Psoas muscle (tissue), 8 donors: ENCODE data around the gene BBC3. TPM values are rescaled to one million over a fixed set of nuclear protein-coding genes. Genes with fewer than 3 reads are reported as not detected.

Experiments used
- ATAC-seq, 4 donors: fragments of 200-7000 bp; cut with Tn5 transposase; one replicate each; pipeline ENCODE4 v1.9.1; 2020; ENCODE audit warnings: moderate library complexity in 3 of 4, mild to moderate bottlenecking in 2 of 4
- DNase-seq, 2 donors: peaks; one replicate each; pipeline ENCODE4 v3.0.0-alpha.2; 2020
- H3K27ac ChIP-seq: fragments of 200-600 bp; one replicate; pipeline ENCODE4 v1.8.0; 2022
- H3K27me3 ChIP-seq, 3 donors: fragments of 200-600 bp in 1 of 3; one replicate each; pipeline versions ENCODE4 v1.6.1 to v1.8.0; 2013 to 2022; ENCODE audit warnings: low read length in 2 of 3, mild to moderate bottlenecking in 2 of 3, moderate library complexity in 1 of 3; ENCODE audit not compliant: insufficient read depth in 3 of 3
- H3K36me3 ChIP-seq, 2 donors: fragments of 200-600 bp in 1 of 2; one replicate each; pipeline versions ENCODE4 v1.6.1 to v1.8.0; 2013 to 2022; ENCODE audit warnings: low read depth in 1 of 2, mild to moderate bottlenecking in 1 of 2, moderate library complexity in 1 of 2; ENCODE audit not compliant: insufficient read depth in 1 of 2
- H3K4me1 ChIP-seq: fragments of 200-600 bp; one replicate; pipeline ENCODE4 v1.8.0; 2022
- H3K4me3 ChIP-seq: fragments of 200-600 bp; one replicate; pipeline ENCODE4 v1.8.0; 2022; ENCODE audit warnings: mild to moderate bottlenecking
- H3K9me3 ChIP-seq: fragments of 200-600 bp; one replicate; pipeline ENCODE4 v1.8.0; 2022
- WGBS, 3 donors: extraction: QIAGEN DNeasy Blood & Tissue Kit; methylation state at CpG; one replicate each; pipeline versions ENCODE4 v1.1.6 to v1.1.7; 2013; 5-methylcytosine and 5-hydroxymethylcytosine counted together
- intact Hi-C, 2 donors: fragments of 100-400 bp; cut with DNase I; formaldehyde crosslinking; loops; one replicate each; pipeline versions ENCODE4 v1.11.0 to v1.14.2; 2022
- polyA plus RNA-seq, 3 donors: library from polyadenylated mRNA; stranded (reverse); fragments of 200-250 nt; gene quantifications; one replicate each; pipeline ENCODE4 v1.2.3, GENCODE V29; 2013
- total RNA-seq, 4 donors: library from RNA; stranded (reverse); fragmentation: NEBNext Ultra II Directional in 2 of 4; extraction: Animal tissue kit (Norgen Biotek cat#: 25700) in 2 of 4; gene quantifications; one replicate each; pipeline versions ENCODE4 v1.2.1 to v1.2.4, GENCODE V29; 2021 to 2023
- TF ChIP-seq, protein P1 (sequence below): fragments of 200-600 bp; IDR thresholded peaks from one replicate; pipeline ENCODE4 v1.8.0; 2022; ENCODE audit warnings: antibody characterized with exemption
- donor health status: healthy with polysubstance abuse.
- donor health status: DM: no; HTN: no; CAD: no; lungs with moderate emphysema.
- donor health status: Bipolar disorder and iron deficiency.
- donor health status: healthy.
- donor health status: DM: yes; HTN: yes; CAD: no.
- donor health status: DM: no; HTN: no; CAD: no.
- donor health status: DM: no; HTN: no; CAD: no.
- donor health status: DM: yes; HTN: yes; CAD: no.

Gene BBC3
- total and polyA plus RNA-seq, 7 donors, result 2.7 to 32.5 (median 3.0) TPM

DNA sequence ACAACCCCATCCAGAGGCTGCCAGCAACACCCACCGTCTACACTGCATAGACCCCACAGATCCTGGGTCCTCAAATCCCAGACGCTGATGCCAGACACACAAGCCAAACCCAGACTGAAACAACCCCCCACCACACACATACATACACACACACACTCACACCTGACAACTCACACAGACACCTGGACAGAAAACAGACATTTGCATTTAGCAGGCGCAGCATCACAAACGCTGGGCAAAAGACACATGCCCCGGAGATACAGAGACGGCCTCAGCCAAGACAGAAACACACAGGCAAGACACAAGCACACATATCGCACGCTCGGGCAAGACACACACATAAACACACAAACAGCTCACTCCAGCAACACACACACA lies 1.3 kb downstream of the BBC3 start:
- DNase-seq, result no peak
- Histone ChIP-seq H3K9me3 (no peaks in the 10 kb centered on the region), H3K27me3 (no peaks in the 10 kb centered on the region), H3K4me3 (peak overlapping the region; percentile 99), H3K4me1 (peaks cover 15% of the 10 kb centered on the region), H3K36me3 (peaks cover 0 to 10% of the 10 kb centered on the region in 2 donors), H3K27ac (peak overlapping the region; percentile 100)
- intact Hi-C loops, result no loop called here
- WGBS, 3 donors, result 10 to 16% (median 12%) methylated on average over 9 of the region's 9 CpGs
- no peak for ATAC-seq
- TF ChIP-seq, protein P1, sequence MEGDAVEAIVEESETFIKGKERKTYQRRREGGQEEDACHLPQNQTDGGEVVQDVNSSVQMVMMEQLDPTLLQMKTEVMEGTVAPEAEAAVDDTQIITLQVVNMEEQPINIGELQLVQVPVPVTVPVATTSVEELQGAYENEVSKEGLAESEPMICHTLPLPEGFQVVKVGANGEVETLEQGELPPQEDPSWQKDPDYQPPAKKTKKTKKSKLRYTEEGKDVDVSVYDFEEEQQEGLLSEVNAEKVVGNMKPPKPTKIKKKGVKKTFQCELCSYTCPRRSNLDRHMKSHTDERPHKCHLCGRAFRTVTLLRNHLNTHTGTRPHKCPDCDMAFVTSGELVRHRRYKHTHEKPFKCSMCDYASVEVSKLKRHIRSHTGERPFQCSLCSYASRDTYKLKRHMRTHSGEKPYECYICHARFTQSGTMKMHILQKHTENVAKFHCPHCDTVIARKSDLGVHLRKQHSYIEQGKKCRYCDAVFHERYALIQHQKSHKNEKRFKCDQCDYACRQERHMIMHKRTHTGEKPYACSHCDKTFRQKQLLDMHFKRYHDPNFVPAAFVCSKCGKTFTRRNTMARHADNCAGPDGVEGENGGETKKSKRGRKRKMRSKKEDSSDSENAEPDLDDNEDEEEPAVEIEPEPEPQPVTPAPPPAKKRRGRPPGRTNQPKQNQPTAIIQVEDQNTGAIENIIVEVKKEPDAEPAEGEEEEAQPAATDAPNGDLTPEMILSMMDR, result no peak

DNA sequence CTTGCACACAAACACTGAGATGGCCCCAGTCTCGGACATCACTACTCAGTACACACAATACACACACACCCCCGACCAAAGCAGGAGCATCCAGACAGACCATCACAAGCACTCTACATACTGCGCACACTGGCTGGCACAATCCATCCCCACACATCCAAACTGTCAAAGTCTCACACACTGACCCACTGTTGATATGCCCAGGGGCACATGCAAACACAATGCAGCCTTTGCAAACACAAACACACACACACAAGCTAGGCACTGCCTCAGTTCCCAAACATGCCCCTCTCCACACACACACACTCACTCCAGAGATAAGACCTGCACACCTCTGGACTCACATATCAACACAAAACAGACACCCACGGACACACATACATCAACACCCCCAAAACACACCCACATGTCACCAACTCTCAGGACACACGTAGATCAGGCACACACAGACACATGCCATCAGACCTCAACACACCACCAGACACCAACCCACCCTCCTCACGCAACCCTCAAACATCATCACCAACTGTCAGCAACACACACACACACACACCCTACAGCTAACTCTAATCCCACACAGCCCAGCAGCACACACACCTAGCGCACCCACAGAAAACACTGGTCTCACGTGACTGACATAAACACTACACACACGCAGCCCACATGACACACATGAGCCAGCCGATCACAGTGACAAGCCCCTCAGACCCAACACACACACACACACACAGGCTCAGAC lies 1.9 kb downstream of the BBC3 start:
- peaks cover 15% of the 10 kb centered on the region for H3K4me1 ChIP-seq
- no peaks in the 10 kb centered on the region for H3K27me3 ChIP-seq
- H3K4me3 ChIP-seq, result peak overlapping the region; percentile 99
- 28 to 31% (median 29%) methylated on average over 10 of the region's 10 CpGs for WGBS, 3 donors
- peak overlapping the region; percentile 100 for H3K27ac ChIP-seq
- H3K9me3 ChIP-seq, result no peaks in the 10 kb centered on the region
- no peak for ATAC-seq
- H3K36me3 ChIP-seq, result peaks cover 0 to 16% of the 10 kb centered on the region in 2 donors
- TF ChIP-seq, protein P1, result no peak
- intact Hi-C loops, result no loop called here
- no peak for DNase-seq

DNA sequence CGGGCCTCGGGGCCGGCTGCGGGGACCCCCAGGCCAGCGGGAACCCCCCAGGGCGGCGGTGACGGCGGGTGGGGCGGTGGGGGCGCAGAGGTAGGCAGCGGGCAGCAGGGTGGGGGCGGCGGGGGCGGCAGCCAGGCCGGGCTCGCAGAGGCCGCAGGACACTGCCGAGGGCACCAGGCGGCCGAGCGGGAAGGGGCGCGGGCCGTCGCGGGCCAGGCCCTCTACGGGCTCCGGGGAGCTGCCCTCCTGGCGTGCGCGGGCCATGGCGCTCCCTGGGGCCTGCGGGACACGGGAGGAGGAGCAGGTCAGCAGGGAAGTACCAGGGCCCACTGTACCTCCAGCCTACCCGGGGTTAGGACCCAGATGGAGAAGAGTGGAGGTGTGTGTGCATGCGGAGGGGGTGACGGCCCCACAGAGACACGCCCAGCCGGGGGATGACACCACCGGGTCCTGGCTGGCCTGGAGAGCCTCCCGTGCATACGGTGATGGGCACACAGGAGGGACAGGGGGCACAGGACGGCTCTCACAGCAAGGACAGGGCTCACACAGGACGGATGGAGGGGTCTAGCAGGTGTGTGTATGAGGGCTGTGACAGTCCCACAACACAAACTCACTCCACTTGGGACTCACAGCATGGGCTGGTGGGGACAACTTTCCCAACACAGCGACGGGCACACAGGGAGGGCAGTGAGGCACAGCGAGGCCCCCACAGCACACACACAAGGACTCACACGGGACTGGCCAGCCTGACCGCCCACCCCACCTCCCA lies 2.6 kb downstream of the BBC3 start:
- 3 to 8% (median 8%) methylated on average over 27 to 50 of the region's 50 CpGs for WGBS, 3 donors
- Histone ChIP-seq H3K27me3 (no peaks in the 10 kb centered on the region), H3K4me3 (peak overlapping the region; percentile 99), H3K9me3 (no peaks in the 10 kb centered on the region), H3K4me1 (peaks cover 15% of the 10 kb centered on the region), H3K27ac (peak overlapping the region; percentile 100), H3K36me3 (peaks cover 0 to 23% of the 10 kb centered on the region in 2 donors)
- DNase-seq, result peak; percentile 60 to 75
- TF ChIP-seq, protein P1, result no peak
- intact Hi-C loops, result no loop called here
- ATAC-seq, result peak in 2 of 4 donors; percentile 12 to 23

DNA sequence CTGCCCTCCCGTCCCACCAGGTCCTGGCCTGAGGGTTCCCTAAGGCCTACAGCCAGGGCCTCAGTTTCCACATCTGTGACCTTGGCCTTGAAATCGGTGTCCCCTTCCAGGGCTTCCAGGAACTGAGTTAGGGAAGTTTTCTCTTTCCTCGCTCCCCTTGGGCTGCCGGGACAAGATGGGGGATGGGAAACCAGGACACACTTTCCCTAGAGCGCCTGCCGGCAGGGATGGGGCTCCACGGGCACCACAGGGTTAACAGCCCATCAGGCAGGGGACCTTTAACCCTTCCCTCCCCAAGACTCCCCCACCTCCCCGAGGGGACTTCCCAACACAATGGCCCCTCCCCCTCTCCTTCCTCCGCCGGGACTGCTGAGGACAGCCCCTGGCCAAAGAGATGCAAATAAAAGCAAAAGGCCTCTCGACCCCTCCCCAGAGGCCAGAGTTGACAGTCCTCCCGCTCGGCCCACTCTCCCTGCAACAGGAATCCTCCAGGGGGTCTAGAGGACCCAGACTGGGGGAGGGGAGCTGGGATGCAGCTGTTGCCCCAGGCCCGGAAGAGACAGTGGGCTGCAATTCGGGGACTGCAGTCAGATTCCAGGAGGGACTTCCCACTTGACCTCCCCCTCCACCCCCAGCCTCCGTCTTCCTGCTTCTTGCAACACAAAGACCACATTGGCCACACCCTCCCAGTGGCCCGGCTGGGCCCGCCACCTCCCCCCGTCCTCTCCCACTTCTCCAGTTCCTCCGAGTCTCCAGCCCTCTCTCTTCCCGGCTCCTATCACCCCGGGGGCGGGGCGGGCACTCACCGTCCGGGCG lies 3.4 kb downstream of the BBC3 start:
- intact Hi-C loops, result no loop called here
- DNase-seq (peak; percentile 93 to 94), ATAC-seq (peak; percentile 49 to 62 (median 54))
- WGBS, 3 donors, result 0 to 2% (median 2%) methylated on average over 20 to 27 of the region's 27 CpGs
- peak overlapping the region; percentile 99 for H3K4me3 ChIP-seq
- H3K4me1 ChIP-seq, result peaks cover 15% of the 10 kb centered on the region
- TF ChIP-seq, protein P1, result no peak
- peak overlapping the region; percentile 100 for H3K27ac ChIP-seq
- no peaks in the 10 kb centered on the region for H3K27me3 ChIP-seq
- H3K9me3 ChIP-seq, result no peaks in the 10 kb centered on the region
- H3K36me3 ChIP-seq, result peaks cover 0 to 30% of the 10 kb centered on the region in 2 donors
